NCI-H2107 treated with DMSO at 0.1 percent for 48 hours (cell line): ENCODE data around the gene SPNS3.

Experiments used
- DNase-seq: peaks from one replicate; lab custom pipeline; 2025; ENCODE audit not compliant: unreplicated experiment; lab: John Stamatoyannopoulos, UW

SPNS3 gene

GRCh38 chr17:4465786-4466185, 32.0 kb downstream of the SPNS3 start:
- no peak for DNase-seq

- no peak for DNase-seq
Observed at GRCh38 chr17:4467287-4467686, 33.5 kb downstream of the SPNS3 start.

- DNase-seq: no peak
Observed at GRCh38 chr17:4469552-4469951, 35.8 kb downstream of the SPNS3 start.

GRCh38 chr17:4472286-4472685, 38.5 kb downstream of the SPNS3 start:
- DNase-seq: no peak

GRCh38 chr17:4474093-4474492, 40.4 kb downstream of the SPNS3 start:
- no peak for DNase-seq

GRCh38 chr17:4475001-4475400, 41.3 kb downstream of the SPNS3 start:
- no peak for DNase-seq

- DNase-seq: no peak
Observed at GRCh38 chr17:4475463-4475862, 41.7 kb downstream of the SPNS3 start.

- no peak for DNase-seq
Observed at GRCh38 chr17:4476017-4476416, 42.3 kb downstream of the SPNS3 start.

GRCh38 chr17:4476511-4477070, 42.9 kb downstream of the SPNS3 start:
- no peak for DNase-seq

- no peak for DNase-seq
Observed at GRCh38 chr17:4477255-4477791, 43.6 kb downstream of the SPNS3 start.

- DNase-seq: no peak
Observed at GRCh38 chr17:4478318-4478830, 44.6 kb downstream of the SPNS3 start.

GRCh38 chr17:4479340-4479981, 45.7 kb downstream of the SPNS3 start:
- no peak for DNase-seq

GRCh38 chr17:4479982-4480751, 46.4 kb downstream of the SPNS3 start:
- DNase-seq: no peak

- DNase-seq: no peak
Observed at GRCh38 chr17:4480929-4481898, 47.5 kb downstream of the SPNS3 start.

GRCh38 chr17:4482338-4483011, 48.7 kb downstream of the SPNS3 start:
- no peak for DNase-seq

GRCh38 chr17:4483012-4483840, 49.5 kb downstream of the SPNS3 start:
- no peak for DNase-seq

GRCh38 chr17:4485676-4486646, 52.2 kb downstream of the SPNS3 start:
- no peak for DNase-seq

- no peak for DNase-seq
Observed at GRCh38 chr17:4487296-4487695, 53.6 kb downstream of the SPNS3 start.
